Fibroblast of the aortic adventitia (primary cell): ENCODE results near the gene PDE1A. TPM values are rescaled to one million over a fixed set of nuclear protein-coding genes. Genes with fewer than 3 reads are reported as not detected.

ENCODE experiments used
- DNase-seq: peaks from one replicate; pipeline ENCODE4 v3.0.0-alpha.2; 2010; ENCODE audit warnings: low read depth
- H3K4me3 ChIP-seq: 2 replicates; pipeline ENCODE4 v1.5.1; 2011; ENCODE audit warnings: low read depth, mild to moderate bottlenecking, control low read depth, low read length, moderate library complexity
- CTCF ChIP-seq: IDR thresholded peaks from 2 replicates; pipeline ENCODE4 v1.5.1; 2011; ENCODE audit warnings: mild to moderate bottlenecking, low read length, control low read depth, inconsistent platforms; ENCODE audit not compliant: insufficient read depth
- total RNA-seq: library from RNA; depleted of rRNA; stranded (reverse); fragments of >200 nt; gene quantifications from 2 replicates; pipeline ENCODE4 v1.2.3, GENCODE V29; 2012; ENCODE audit warnings: low replicate concordance

Gene PDE1A
- total RNA-seq, 1 donor: 18.7 TPM

DNA sequence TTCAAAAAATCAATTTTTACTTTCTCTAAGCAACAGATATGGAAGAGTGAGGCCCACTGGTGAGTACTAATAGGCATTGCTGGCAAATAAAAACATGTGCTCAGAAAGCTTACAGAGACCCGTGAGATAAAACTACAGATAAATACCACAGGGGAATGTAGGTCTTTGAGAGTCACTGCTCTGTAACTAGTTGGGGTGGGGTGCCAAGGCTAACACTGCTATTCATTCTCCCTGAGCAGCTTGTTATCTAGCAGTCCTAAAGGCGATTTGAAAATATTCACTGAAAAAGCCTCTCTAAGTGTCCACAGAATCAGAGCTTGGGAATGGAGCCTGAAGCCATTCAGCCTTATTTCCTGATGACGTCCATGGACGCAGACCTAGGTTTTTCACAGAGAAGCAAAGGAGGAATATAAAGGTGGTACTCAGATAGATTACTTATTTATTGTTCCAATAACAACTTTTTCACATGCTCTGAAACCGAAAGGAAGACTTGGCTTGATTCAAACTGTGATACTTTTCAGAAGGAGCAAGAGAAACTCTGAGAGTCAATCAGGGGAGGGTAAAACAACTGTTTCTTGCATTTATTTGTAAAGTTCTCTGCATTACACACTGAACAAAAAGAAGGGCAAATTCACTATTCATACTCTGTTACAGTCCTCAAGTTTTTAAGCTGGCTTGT lies 252.8 kb downstream of the PDE1A start:
- DNase-seq: no peak
- no peak overlapping the region for H3K4me3 ChIP-seq
- no peak for TF ChIP-seq CTCF

DNA sequence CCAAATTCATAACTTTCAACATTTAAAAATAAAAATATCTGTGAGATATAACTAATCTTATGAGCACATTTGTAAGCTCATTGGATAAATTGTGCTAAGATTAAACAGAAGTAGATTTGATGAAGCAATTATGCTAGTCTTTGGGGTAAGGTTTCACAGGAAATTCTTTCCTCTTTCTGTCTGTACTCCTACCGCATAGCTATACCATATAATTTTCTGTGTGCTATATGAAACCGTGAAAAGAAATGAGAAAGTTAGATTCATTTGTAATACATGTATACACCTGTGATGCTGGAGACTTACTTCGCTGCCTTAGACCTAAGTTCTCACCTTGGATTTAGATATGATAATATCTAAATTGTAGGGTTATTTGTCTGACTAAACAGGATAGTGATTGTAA lies 256.5 kb downstream of the PDE1A start:
- no peak overlapping the region for H3K4me3 ChIP-seq
- TF ChIP-seq CTCF: no peak
- no peak for DNase-seq

- H3K4me3 ChIP-seq: no peak overlapping the region
- no peak for DNase-seq
- TF ChIP-seq CTCF: no peak
These were observed 259.0 kb downstream of the PDE1A start for GRCh38 chr2:182167882-182168281.

DNA sequence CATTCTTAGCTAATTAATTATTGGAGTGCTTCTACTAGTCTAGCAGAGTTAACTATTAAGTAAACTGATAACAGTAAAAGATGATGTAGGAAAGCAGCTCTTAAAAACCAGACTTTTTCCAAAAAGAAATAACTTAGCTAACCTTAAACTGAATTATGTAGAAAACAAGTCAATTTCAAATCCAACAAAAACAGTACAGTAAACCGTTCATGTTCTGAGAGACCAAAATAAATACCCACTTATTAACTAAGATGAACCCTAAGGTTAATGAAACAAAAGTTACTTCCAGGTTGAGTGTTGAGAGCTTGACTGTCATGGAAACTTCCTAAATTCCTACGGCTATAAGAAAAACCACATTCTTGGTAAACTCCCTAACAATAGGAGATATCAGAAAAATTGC lies 260.0 kb downstream of the PDE1A start:
- no peak for TF ChIP-seq CTCF
- DNase-seq: no peak
- H3K4me3 ChIP-seq: no peak overlapping the region

DNA sequence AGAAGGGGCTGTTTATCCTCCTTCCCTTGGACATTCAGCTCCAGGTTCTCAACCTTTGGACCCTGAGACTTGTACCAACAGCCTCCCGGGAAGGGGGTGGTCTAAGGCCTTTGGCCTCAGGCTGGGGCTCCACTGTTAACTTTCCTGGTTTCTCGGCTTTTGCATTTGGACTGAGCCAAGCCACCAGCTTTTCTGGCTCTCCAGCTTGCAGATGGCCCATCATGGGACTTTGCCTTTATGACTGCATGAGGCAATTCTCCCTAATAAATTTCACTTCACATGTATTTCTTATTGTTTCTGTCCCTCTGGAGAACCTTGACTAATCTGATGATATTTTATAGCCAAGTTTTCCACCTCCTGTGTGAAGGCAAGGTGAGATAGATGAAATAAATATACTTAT lies 260.4 kb downstream of the PDE1A start:
- no peak for DNase-seq
- H3K4me3 ChIP-seq: no peak overlapping the region
- no peak for TF ChIP-seq CTCF

- H3K4me3 ChIP-seq: no peak overlapping the region
- no peak for DNase-seq
- TF ChIP-seq CTCF: no peak
These were observed 261.6 kb downstream of the PDE1A start for GRCh38 chr2:182165202-182165601.

GRCh38 chr2:182164686-182165085 lies 262.1 kb downstream of the PDE1A start:
- H3K4me3 ChIP-seq: no peak overlapping the region
- no peak for DNase-seq
- TF ChIP-seq CTCF: no peak
